GM23338 (cell line): Measurements from ENCODE around the gene RAP2B. TPM values are rescaled to one million over a fixed set of nuclear protein-coding genes. Genes with fewer than 3 reads are reported as not detected.

Experiments used
- ATAC-seq: fragments of 200-7000 bp; cut with Tn5 transposase; 3 replicates; pipeline ENCODE4 v1.9.1; 2020
- DNase-seq: peaks from one replicate; pipeline ENCODE4 v3.0.0-alpha.2; 2015; ENCODE audit warnings: low spot score
- H2AFZ ChIP-seq: fragments of 200-600 bp; sonication (generic); 2 replicates; pipeline ENCODE4 v1.8.0; 2016; ENCODE audit warnings: antibody characterized with exemption, mild to moderate bottlenecking, moderate library complexity
- H3F3A ChIP-seq: fragments of 200-600 bp; sonication (generic); replicated peaks from 2 replicates; pipeline ENCODE4 v1.8.0; 2017; ENCODE audit warnings: antibody characterized with exemption, mixed run types, low read depth
- H3K27ac ChIP-seq: fragments of 200-600 bp; sonication (generic); 2 replicates; pipeline ENCODE4 v1.6.1; 2016; ENCODE audit warnings: low read depth
- H3K27me3 ChIP-seq: fragments of 200-600 bp; sonication (generic); 2 replicates; pipeline ENCODE4 v1.8.0; 2016; ENCODE audit warnings: mild to moderate bottlenecking, mixed run types, moderate library complexity; ENCODE audit not compliant: insufficient read depth
- H3K36me3 ChIP-seq: fragments of 200-600 bp; sonication (generic); 2 replicates; pipeline ENCODE4 v1.8.0; 2016; ENCODE audit warnings: mild to moderate bottlenecking; ENCODE audit not compliant: insufficient read depth
- H3K4me1 ChIP-seq: fragments of 200-600 bp; sonication (generic); 2 replicates; pipeline ENCODE4 v1.8.0; 2016; ENCODE audit warnings: mild to moderate bottlenecking, moderate library complexity; ENCODE audit not compliant: insufficient read depth
- H3K4me2 ChIP-seq: fragments of 200-600 bp; sonication (generic); 2 replicates; pipeline ENCODE4 v1.7.1; 2017; ENCODE audit warnings: mixed run types
- H3K4me3 ChIP-seq: fragments of 200-600 bp; sonication (generic); 2 replicates; pipeline ENCODE4 v1.6.1; 2016; ENCODE audit warnings: mixed run types
- H3K79me2 ChIP-seq: fragments of 200-600 bp; sonication (generic); replicated peaks from 2 replicates; pipeline ENCODE4 v1.8.0; 2017; ENCODE audit warnings: mild to moderate bottlenecking; ENCODE audit not compliant: insufficient read depth
- H3K9me2 ChIP-seq: fragments of 200-600 bp; sonication (generic); 2 replicates; pipeline ENCODE4 v1.8.0; 2017; ENCODE audit not compliant: insufficient read depth
- H4K20me1 ChIP-seq: fragments of 200-600 bp; sonication (generic); replicated peaks from 2 replicates; pipeline ENCODE4 v1.8.0; 2017; ENCODE audit warnings: mild to moderate bottlenecking; ENCODE audit not compliant: insufficient read depth
- H3K27ac Mint-ChIP-seq: 2 replicates; pipeline ENCODE4 v1.8.0; 2020; ENCODE audit warnings: inconsistent platforms, mild to moderate bottlenecking, moderate library complexity, mixed read lengths
- H3K27me3 Mint-ChIP-seq: 3 replicates; pipeline ENCODE4 v1.8.0; 2022; ENCODE audit warnings: low read depth, mild to moderate bottlenecking, moderate library complexity, mixed read lengths, inconsistent platforms; ENCODE audit not compliant: insufficient read depth, poor library complexity
- H3K36me3 Mint-ChIP-seq: 3 replicates; pipeline ENCODE4 v1.8.0; 2021; ENCODE audit warnings: low read depth, mild to moderate bottlenecking, inconsistent platforms, moderate library complexity, mixed read lengths
- H3K4me1 Mint-ChIP-seq: 3 replicates; pipeline ENCODE4 v1.8.0; 2020; ENCODE audit warnings: mild to moderate bottlenecking, inconsistent platforms, mixed read lengths
- H3K4me3 Mint-ChIP-seq: 3 replicates; pipeline ENCODE4 v1.8.0; 2021; ENCODE audit warnings: moderate library complexity, mild to moderate bottlenecking, inconsistent platforms, mixed read lengths
- H3K9me3 Mint-ChIP-seq: 3 replicates; pipeline ENCODE4 v1.8.0; 2020; ENCODE audit warnings: moderate library complexity, mild to moderate bottlenecking, inconsistent platforms, mixed read lengths
- CREB1 ChIP-seq: fragments of 250-450 bp; sonication (Bioruptor Pico); IDR thresholded peaks from 2 replicates; pipeline ENCODE4 v1.5.0; 2020; ENCODE audit warnings: low read depth, mild to moderate bottlenecking, moderate library complexity
- CTCF ChIP-seq, 2 experiments: fragments of 200-600 bp in 1 of 2; sonication (generic) in 1 of 2; conservative IDR thresholded peaks; 2 replicates each; pipeline versions ENCODE4 v1.5.1 to v1.6.1; 2016 to 2017; ENCODE audit warnings: antibody characterized with exemption in 2 of 2, low read depth in 2 of 2, mild to moderate bottlenecking in 2 of 2, moderate library complexity in 1 of 2
- ETS1 ChIP-seq: IDR thresholded peaks from 2 replicates; pipeline ENCODE4 v1.6.1; 2016; ENCODE audit warnings: antibody characterized with exemption
- EZH2 ChIP-seq: fragments of 200-600 bp; sonication (generic); IDR thresholded peaks from one replicate; pipeline ENCODE4 v1.8.0; 2017; ENCODE audit warnings: antibody characterized with exemption, mild to moderate bottlenecking, low read depth; ENCODE audit not compliant: unreplicated experiment
- EZH2phosphoT487 ChIP-seq: fragments of 200-600 bp; sonication (generic); IDR thresholded peaks from one replicate; pipeline ENCODE4 v1.8.1; 2018; ENCODE audit warnings: antibody characterized with exemption; ENCODE audit not compliant: unreplicated experiment
- JUNB ChIP-seq: IDR thresholded peaks from one replicate; pipeline ENCODE4 v1.6.1; 2016; ENCODE audit warnings: antibody characterized with exemption; ENCODE audit not compliant: unreplicated experiment
- NANOG ChIP-seq: IDR thresholded peaks from 2 replicates; pipeline ENCODE4 v1.6.1; 2016; ENCODE audit warnings: antibody characterized with exemption, borderline replicate concordance
- POLR2AphosphoS5 ChIP-seq: IDR thresholded peaks from 2 replicates; pipeline ENCODE4 v1.6.1; 2016; ENCODE audit warnings: antibody characterized with exemption, low read depth
- REST ChIP-seq: IDR thresholded peaks from one replicate; pipeline ENCODE4 v1.6.1; 2018; ENCODE audit warnings: antibody characterized with exemption; ENCODE audit not compliant: unreplicated experiment
- STAT1 ChIP-seq: IDR thresholded peaks from one replicate; pipeline ENCODE4 v1.6.1; 2016; ENCODE audit warnings: antibody characterized with exemption; ENCODE audit not compliant: unreplicated experiment
- ZNF114 ChIP-seq: fragments of 250-450 bp; sonication (Bioruptor Pico); IDR thresholded peaks from 2 replicates; pipeline ENCODE4 v1.5.0; 2020; ENCODE audit warnings: mild to moderate bottlenecking, moderate library complexity
- ZNF331 ChIP-seq: fragments of 250-450 bp; sonication (Bioruptor Pico); IDR thresholded peaks from 2 replicates; pipeline ENCODE4 v1.5.0; 2020; ENCODE audit warnings: low read depth, mild to moderate bottlenecking, moderate library complexity
- ZNF462 ChIP-seq: fragments of 250-450 bp; sonication (Bioruptor Pico); IDR thresholded peaks from 2 replicates; pipeline ENCODE4 v1.5.0; 2020; ENCODE audit warnings: mild to moderate bottlenecking, moderate library complexity
- polyA plus RNA-seq: library from polyadenylated mRNA; unstranded; fragments of >200 nt; fragmentation: Nextera tagmentation; extraction: Ambion mirVana; gene quantifications from 2 replicates; pipeline ENCODE4 v1.2.1, GENCODE V29; 2016
- total RNA-seq: library from RNA; depleted of rRNA; stranded (reverse); fragments of >200 nt; shearing (Covaris generic); gene quantifications from 2 replicates; pipeline ENCODE4 v1.2.3, GENCODE V29; 2014

RAP2B gene
- total and polyA plus RNA-seq, 2 experiments from 2014 or later: 22.5 to 24.0 TPM

GRCh38 chr3:153163393-153163724 is 1.3 kb downstream of the RAP2B start:
- no peak overlapping the region for H2AFZ ChIP-seq
- H3K79me2 ChIP-seq: peaks cover 56% of the 10 kb centered on the region
- no peaks in the 10 kb centered on the region for H3K9me2 ChIP-seq
- TF ChIP-seq JUNB (no peak), CREB1 (CRISPR knock-in tag) (no peak), ZNF462 (CRISPR knock-in tag) (no peak), REST (no peak), NANOG (no peak), STAT1 (no peak), ZNF331 (no peak), POLR2AphosphoS5 (no peak), CTCF (conservative IDR thresholded peaks at IDR 0.05; ENCODE audit: low read depth in 2 of 2) (no peak), ZNF114 (CRISPR knock-in tag) (no peak), ETS1 (no peak), EZH2 (no peak), EZH2phosphoT487 (no peak)
- H3K27ac ChIP-seq: no peak overlapping the region
- H3K4me3 Mint-ChIP-seq: peak overlapping the region; percentile 98
- H3K27me3 Mint-ChIP-seq: peaks cover 12% of the 10 kb centered on the region
- H3K4me3 ChIP-seq: peak overlapping the region; percentile 96
- H4K20me1 ChIP-seq: peaks cover 34% of the 10 kb centered on the region
- peaks cover 7% of the 10 kb centered on the region; the same call in 1 of the 2 replicates for H3F3A ChIP-seq
- DNase-seq: peak; percentile 11
- peaks cover 7% of the 10 kb centered on the region; the same call in 1 of the 2 replicates for H3K27me3 ChIP-seq
- no peaks in the 10 kb centered on the region for H3K9me3 Mint-ChIP-seq
- H3K27ac Mint-ChIP-seq: no peak overlapping the region; the same call in 1 of the 2 replicates
- H3K36me3 Mint-ChIP-seq: peaks cover 5% of the 10 kb centered on the region; the same call in 1 of the 3 replicates
- peaks cover 24% of the 10 kb centered on the region for H3K4me1 ChIP-seq
- peaks cover 40% of the 10 kb centered on the region for H3K4me1 Mint-ChIP-seq
- H3K36me3 ChIP-seq: no peaks in the 10 kb centered on the region
- no peak for ATAC-seq
- H3K4me2 ChIP-seq: peak overlapping the region; percentile 95
